Endothelial cell of umbilical vein (primary cell): ENCODE results near the gene PTP4A1. TPM values are rescaled to one million over a fixed set of nuclear protein-coding genes. Genes with fewer than 3 reads are reported as not detected.

Experiments
- BruUV-seq: library from RNA; stranded (reverse); fragments of 400-500 nt; replicated peaks from 2 replicates; lab custom pipeline; 2021; lab: Mats Ljungman, UMichigan
- CTCF ChIA-PET: fragments of 300-600, 350-600 bp; sonication (Branson Sonifier 250); formaldehyde crosslinking; loops from one replicate; lab custom pipeline; 2021; ENCODE audit warnings: antibody characterized with exemption, inconsistent platforms; lab: Charles Lee
- POLR2A ChIA-PET: fragments of 300-600, 350-600 bp; sonication (Branson Sonifier 250); formaldehyde crosslinking; loops from one replicate; lab custom pipeline; 2021; ENCODE audit warnings: antibody characterized with exemption, inconsistent platforms; lab: Charles Lee
- DNase-seq: peaks from one replicate; pipeline ENCODE4 v3.0.0-alpha.2; 2011; ENCODE audit warnings: low read depth, low spot score
- FAIRE-seq: peaks from 2 replicates; lab custom pipeline; 2011; peaks lifted over from hg19 to GRCh38; lab: Jason Lieb, UNC
- H2AFZ ChIP-seq: 2 replicates; pipeline ENCODE4 v1.6.0; 2012; ENCODE audit warnings: low read depth, low read length, control low read depth, inconsistent platforms
- H3K27ac ChIP-seq: 2 replicates; pipeline ENCODE4 v1.5.1; 2011; ENCODE audit warnings: low read depth, mild to moderate bottlenecking, control low read depth, low read length, moderate library complexity; ENCODE audit not compliant: insufficient read depth
- H3K27me3 ChIP-seq, 2 experiments: 2 replicates each; pipeline versions ENCODE4 v1.6.0 to v1.6.1; 2011; ENCODE audit warnings: low read length in 2 of 2, mixed read lengths in 1 of 2; ENCODE audit not compliant: control insufficient read depth in 2 of 2, insufficient read depth in 2 of 2
- H3K36me3 ChIP-seq, 2 experiments: 2 replicates in 1 of 2; 3 replicates in 1 of 2; pipeline ENCODE4 v1.5.1; 2011; ENCODE audit warnings: low read length in 2 of 2, mild to moderate bottlenecking in 1 of 2, moderate library complexity in 1 of 2; ENCODE audit not compliant: control insufficient read depth in 2 of 2, insufficient read depth in 2 of 2; ENCODE audit errors: extremely low read depth in 1 of 2
- H3K4me1 ChIP-seq: 3 replicates; pipeline ENCODE4 v1.5.1; 2011; ENCODE audit warnings: mild to moderate bottlenecking, low read length; ENCODE audit not compliant: control insufficient read depth, insufficient read depth; ENCODE audit errors: extremely low read depth
- H3K4me2 ChIP-seq: 2 replicates; pipeline ENCODE4 v1.6.1; 2011; ENCODE audit warnings: low read length, control low read depth, mixed read lengths; ENCODE audit not compliant: insufficient read depth
- H3K4me3 ChIP-seq, 3 experiments: fragments of 200-600 bp in 1 of 3; sonication (generic), shearing (Covaris generic) in 1 of 3; replicated peaks in 1 of 3; 2 replicates each; pipeline ENCODE4 v1.5.1; 2011 to 2016; ENCODE audit warnings: control low read depth in 3 of 3, low read length in 3 of 3, mild to moderate bottlenecking in 2 of 3, inconsistent platforms in 1 of 3, low read depth in 1 of 3, moderate library complexity in 1 of 3; ENCODE audit not compliant: insufficient read depth in 1 of 3
- H3K79me2 ChIP-seq: 2 replicates; pipeline ENCODE4 v1.6.0; 2012; ENCODE audit warnings: low read length, inconsistent platforms; ENCODE audit not compliant: control insufficient read depth, insufficient read depth
- H3K9ac ChIP-seq: replicated peaks from 2 replicates; pipeline ENCODE3; 2011; ENCODE audit warnings: low read length, control low read depth; ENCODE audit not compliant: insufficient read depth; ENCODE audit errors: extremely low read depth
- H3K9me1 ChIP-seq: replicated peaks from 3 replicates; pipeline ENCODE4 v1.6.0; 2011; ENCODE audit warnings: mild to moderate bottlenecking, low read length; ENCODE audit not compliant: control insufficient read depth, insufficient read depth; ENCODE audit errors: extremely low read depth
- H3K9me3 ChIP-seq: replicated peaks from 2 replicates; pipeline ENCODE4 v1.5.1; 2012; ENCODE audit warnings: low read length, inconsistent platforms; ENCODE audit not compliant: control insufficient read depth, insufficient read depth
- H4K20me1 ChIP-seq: replicated peaks from 2 replicates; pipeline ENCODE3; 2011; ENCODE audit warnings: mild to moderate bottlenecking, low read length; ENCODE audit not compliant: control insufficient read depth, insufficient read depth; ENCODE audit errors: extremely low read depth
- EZH2 ChIP-seq: IDR thresholded peaks from 2 replicates; pipeline ENCODE4 v1.6.1; 2012; ENCODE audit warnings: borderline replicate concordance, low read depth, mild to moderate bottlenecking, moderate library complexity, low read length, inconsistent platforms; ENCODE audit not compliant: severe bottlenecking
- FOS ChIP-seq: IDR thresholded peaks from 2 replicates; pipeline ENCODE4 v1.6.1; 2011; ENCODE audit warnings: mild to moderate bottlenecking, low read length, moderate library complexity, borderline replicate concordance; ENCODE audit not compliant: insufficient read depth
- GATA2 ChIP-seq: IDR thresholded peaks from 2 replicates; pipeline ENCODE4 v1.7.0; 2011; ENCODE audit warnings: low read depth, mild to moderate bottlenecking, moderate library complexity, mixed read lengths, low read length; ENCODE audit not compliant: insufficient read length, insufficient read depth
- JUN ChIP-seq: IDR thresholded peaks from 2 replicates; pipeline ENCODE4 v1.6.1; 2011; ENCODE audit warnings: borderline replicate concordance, low read depth; ENCODE audit not compliant: insufficient read length, insufficient read depth
- MAX ChIP-seq: IDR thresholded peaks from 2 replicates; pipeline ENCODE4 v1.6.1; 2011; ENCODE audit not compliant: insufficient read depth, insufficient read length
- MYC ChIP-seq: IDR thresholded peaks from one replicate; pipeline ENCODE4 v1.6.1; 2011; ENCODE audit warnings: mild to moderate bottlenecking, low read depth, low read length
- POLR2A ChIP-seq: IDR thresholded peaks from 2 replicates; pipeline ENCODE4 v1.6.1; 2012; ENCODE audit warnings: low read depth, mild to moderate bottlenecking, control low read depth, low read length
- POLR2AphosphoS5 ChIP-seq: IDR thresholded peaks from 2 replicates; pipeline ENCODE4 v1.6.1; 2012; ENCODE audit warnings: low read depth, mild to moderate bottlenecking, control low read depth, low read length, moderate library complexity; ENCODE audit not compliant: insufficient read depth
- dilution Hi-C: fragments of 300-500 bp; cut with MboI; formaldehyde crosslinking; loops from one replicate; pipeline ENCODE4 v1.15.0; 2019; ENCODE audit warnings: low sequenced_read_pairs; ENCODE audit not compliant: extremely low pct_ligation_motif_present
- intact Hi-C: fragments of 100-400 bp; cut with micrococcal nuclease; formaldehyde crosslinking; loops from one replicate; pipeline ENCODE4 v1.10.0; 2022
- polyA plus RNA-seq, 4 experiments: library from polyadenylated mRNA; depleted of rRNA in 3 of 4; stranded (reverse) in 3 of 4; unstranded in 1 of 4; fragments of >200 nt; gene quantifications; 2 replicates each; pipeline versions ENCODE4 v1.2.1 to v1.2.3, GENCODE V29; 2011 to 2012; ENCODE audit warnings: missing spikeins in 1 of 4
- total RNA-seq: library from RNA; stranded (reverse); gene quantifications from 2 replicates; pipeline ENCODE4 v1.2.3, GENCODE V29; 2021
- TF ChIP-seq, protein P1 (sequence below), 2 donors: IDR thresholded peaks; 1 replicate in 1 of 2; 2 replicates in 1 of 2; pipeline ENCODE4 v1.5.1; 2011; ENCODE audit warnings: low read length in 2 of 2, mild to moderate bottlenecking in 2 of 2, moderate library complexity in 2 of 2, control low read depth in 1 of 2, inconsistent platforms in 1 of 2, low read depth in 1 of 2; ENCODE audit not compliant: insufficient read depth in 1 of 2; ENCODE audit errors: extremely low read depth in 1 of 2

PTP4A1 gene
- total and polyA plus RNA-seq, 2 donors (not counting 3 experiments of a cell fraction or from before 2014, with no cell fraction given): 10.8 to 58.4 TPM

DNA sequence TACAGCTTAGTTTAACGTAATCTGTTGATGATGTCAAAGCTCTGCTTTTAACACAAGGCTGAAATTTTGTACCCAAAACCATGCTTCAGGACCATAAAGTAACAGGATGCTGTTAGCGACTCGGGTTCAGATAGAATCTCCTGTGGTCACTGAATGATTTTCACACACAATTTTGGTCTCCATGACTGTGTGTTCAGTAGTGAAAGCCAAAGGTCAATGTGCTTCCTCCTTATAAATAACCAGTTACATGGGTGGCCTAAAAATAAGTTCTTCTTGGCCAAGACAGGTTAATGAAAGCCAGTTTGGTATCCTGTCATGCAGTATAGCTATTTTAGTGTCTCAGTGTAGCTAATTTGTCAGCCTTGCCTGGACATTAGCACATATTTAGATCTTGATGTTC lies 19.1 kb upstream of the PTP4A1 start:
- ChIA-PET POLR2A (no interaction called here), CTCF (no interaction called here)
- Histone ChIP-seq H3K79me2 (no peaks in the 10 kb centered on the region), H4K20me1 (no peaks in the 10 kb centered on the region), H3K4me1 (no peaks in the 10 kb centered on the region), H3K4me2 (no peak overlapping the region), H3K9me1 (no peaks in the 10 kb centered on the region), H3K27me3 (peaks cover 0 to 2% of the 10 kb centered on the region in 2 experiments), H3K4me3 (no peak overlapping the region), H3K36me3 (no peaks in the 10 kb centered on the region), H3K9ac (no peak overlapping the region), H3K27ac (no peak overlapping the region), H2AFZ (no peak overlapping the region), H3K9me3 (no peaks in the 10 kb centered on the region)
- FAIRE-seq (no peak), DNase-seq (no peak)
- TF ChIP-seq MAX (no peak), JUN (no peak), EZH2 (no peak), POLR2AphosphoS5 (no peak), GATA2 (no peak), MYC (no peak), FOS (no peak), POLR2A (no peak)
- TF ChIP-seq, protein P1, sequence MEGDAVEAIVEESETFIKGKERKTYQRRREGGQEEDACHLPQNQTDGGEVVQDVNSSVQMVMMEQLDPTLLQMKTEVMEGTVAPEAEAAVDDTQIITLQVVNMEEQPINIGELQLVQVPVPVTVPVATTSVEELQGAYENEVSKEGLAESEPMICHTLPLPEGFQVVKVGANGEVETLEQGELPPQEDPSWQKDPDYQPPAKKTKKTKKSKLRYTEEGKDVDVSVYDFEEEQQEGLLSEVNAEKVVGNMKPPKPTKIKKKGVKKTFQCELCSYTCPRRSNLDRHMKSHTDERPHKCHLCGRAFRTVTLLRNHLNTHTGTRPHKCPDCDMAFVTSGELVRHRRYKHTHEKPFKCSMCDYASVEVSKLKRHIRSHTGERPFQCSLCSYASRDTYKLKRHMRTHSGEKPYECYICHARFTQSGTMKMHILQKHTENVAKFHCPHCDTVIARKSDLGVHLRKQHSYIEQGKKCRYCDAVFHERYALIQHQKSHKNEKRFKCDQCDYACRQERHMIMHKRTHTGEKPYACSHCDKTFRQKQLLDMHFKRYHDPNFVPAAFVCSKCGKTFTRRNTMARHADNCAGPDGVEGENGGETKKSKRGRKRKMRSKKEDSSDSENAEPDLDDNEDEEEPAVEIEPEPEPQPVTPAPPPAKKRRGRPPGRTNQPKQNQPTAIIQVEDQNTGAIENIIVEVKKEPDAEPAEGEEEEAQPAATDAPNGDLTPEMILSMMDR (IDR thresholded peaks at IDR 0.05; ENCODE audit: extremely low read depth in 1 of 2, insufficient read depth in 1 of 2, low read depth in 1 of 2, low read length in 2 of 2): no peak
- BruUV-seq: no TSS peak
- intact Hi-C loops: no loop called here
- dilution Hi-C loops: no loop called here
